GM10266 (cell line): Measurements from ENCODE around the gene SPAG16.

Source experiments
- DNase-seq: peaks from one replicate; pipeline ENCODE4 v3.0.0; 2012; ENCODE audit errors: extremely low spot score
- CTCF ChIP-seq: IDR thresholded peaks from 2 replicates; pipeline ENCODE4 v1.5.1; 2012; ENCODE audit warnings: mild to moderate bottlenecking, low read depth; ENCODE audit not compliant: control insufficient read depth, insufficient read depth; ENCODE audit errors: missing control alignments

Gene SPAG16

GRCh38 chr2:213764849-213765248, 480.6 kb downstream of the SPAG16 start:
- no peak for DNase-seq
- no peak for TF ChIP-seq CTCF

- DNase-seq = no peak
- TF ChIP-seq CTCF = no peak
Observed at GRCh38 chr2:213766062-213766461, 481.8 kb downstream of the SPAG16 start.

DNA sequence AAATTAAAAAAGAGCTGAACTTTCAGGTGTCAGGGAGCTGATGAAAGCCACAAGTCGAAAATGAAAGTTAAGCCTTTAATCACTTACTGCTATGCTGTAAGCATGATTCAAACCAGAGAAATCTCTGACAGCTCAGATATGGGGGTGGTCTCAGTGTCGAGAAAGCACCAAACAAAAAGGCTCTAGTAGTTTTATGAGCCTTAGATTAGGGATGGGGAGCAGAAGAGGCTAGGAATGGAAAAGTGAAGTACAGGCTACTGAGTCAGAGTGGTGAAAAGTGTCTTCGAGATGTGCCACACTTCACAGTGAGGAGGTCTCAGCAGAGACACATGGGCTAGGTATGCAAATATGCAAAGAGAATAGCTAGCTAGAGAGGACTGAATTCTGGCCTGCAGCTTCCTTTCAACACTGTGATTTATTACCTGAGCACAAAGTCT, 482.2 kb downstream of the SPAG16 start:
- no peak for TF ChIP-seq CTCF
- peak; percentile 61 for DNase-seq

DNA sequence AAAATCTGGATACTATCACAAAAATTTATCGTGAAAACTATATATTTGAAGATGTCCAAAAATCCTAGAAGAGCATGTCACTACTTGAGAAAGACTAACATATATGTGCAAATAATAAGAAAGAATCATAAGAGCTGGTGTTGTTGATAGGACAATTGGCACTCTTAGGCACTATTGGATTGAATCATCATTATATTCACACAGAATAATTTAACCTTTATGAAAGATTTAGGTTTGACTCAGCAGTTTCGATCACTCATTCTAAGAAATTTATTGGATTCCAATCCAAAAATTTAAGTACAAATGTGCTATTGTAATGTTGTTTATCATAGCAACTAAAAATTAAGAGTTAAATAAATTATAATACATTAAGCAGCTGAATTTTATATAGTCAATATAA, 503.6 kb downstream of the SPAG16 start:
- no peak for DNase-seq
- no peak for TF ChIP-seq CTCF

DNA sequence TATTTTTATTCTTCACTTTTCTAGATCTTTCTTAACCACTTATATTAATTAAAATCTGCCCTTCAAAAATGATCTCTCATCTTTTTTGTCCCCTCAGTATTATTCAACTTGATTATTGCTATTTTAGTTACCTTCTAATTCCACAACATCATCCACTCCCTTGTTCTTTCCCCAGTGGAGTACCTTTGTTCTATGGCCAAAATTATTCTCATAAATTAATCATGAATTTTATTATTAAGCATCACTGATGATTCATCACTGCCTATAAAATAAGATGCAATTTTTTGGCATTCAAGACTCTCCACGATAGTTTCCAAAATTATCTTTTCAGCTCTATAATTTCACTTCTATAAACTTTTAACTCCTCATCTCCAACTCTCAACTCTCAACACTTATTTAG, 505.7 kb downstream of the SPAG16 start:
- no peak for DNase-seq
- no peak for TF ChIP-seq CTCF

GRCh38 chr2:213792045-213792444, 507.8 kb downstream of the SPAG16 start:
- no peak for TF ChIP-seq CTCF

GRCh38 chr2:213806125-213806726, 522.0 kb downstream of the SPAG16 start:
- no peak for DNase-seq
- no peak for TF ChIP-seq CTCF

More at GRCh38 chr2:213792045-213792444, 507.8 kb downstream of the SPAG16 start:
- no peak for DNase-seq
